Astrocyte of the cerebellum (primary cell): ENCODE results near the gene ERCC5.

Experiments
- DNase-seq: peaks from one replicate; pipeline ENCODE4 v3.0.0-alpha.2; 2011; ENCODE audit warnings: low read depth
- H3K4me3 ChIP-seq: 2 replicates; pipeline ENCODE4 v1.5.1; 2011; ENCODE audit warnings: mild to moderate bottlenecking, low read depth, low read length, moderate library complexity
- in situ Hi-C: cut with HindIII; loops from 2 replicates; pipeline ENCODE4 v1.10.0; 2017; ENCODE audit warnings: low sequenced_read_pairs
- TF ChIP-seq, protein P1 (sequence below): IDR thresholded peaks from 2 replicates; pipeline ENCODE4 v1.5.1; 2012; ENCODE audit warnings: low read length, low read depth, moderate library complexity, mild to moderate bottlenecking; ENCODE audit errors: missing control alignments

ERCC5 gene

DNA sequence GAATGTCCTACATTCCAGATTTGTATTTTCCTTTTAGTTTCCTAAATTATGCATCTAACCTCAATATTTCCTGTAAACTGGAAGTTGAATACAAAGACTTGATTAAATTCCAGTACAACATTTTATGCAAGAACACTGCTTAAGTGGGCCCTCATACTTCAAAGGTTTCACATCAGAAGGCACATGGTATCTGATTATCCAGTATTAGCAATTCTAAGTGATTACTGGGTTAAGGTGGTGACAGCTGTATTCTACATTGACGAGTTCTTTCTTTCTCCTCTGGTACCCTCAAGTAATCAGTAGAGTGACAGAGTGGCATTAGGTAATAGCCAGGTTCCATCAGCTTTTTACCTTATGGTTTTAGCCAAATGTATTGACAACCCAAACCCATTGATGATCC lies 28.6 kb upstream of the ERCC5 start:
- H3K4me3 ChIP-seq = no peak overlapping the region
- in situ Hi-C loops = no loop called here
- TF ChIP-seq, protein P1, sequence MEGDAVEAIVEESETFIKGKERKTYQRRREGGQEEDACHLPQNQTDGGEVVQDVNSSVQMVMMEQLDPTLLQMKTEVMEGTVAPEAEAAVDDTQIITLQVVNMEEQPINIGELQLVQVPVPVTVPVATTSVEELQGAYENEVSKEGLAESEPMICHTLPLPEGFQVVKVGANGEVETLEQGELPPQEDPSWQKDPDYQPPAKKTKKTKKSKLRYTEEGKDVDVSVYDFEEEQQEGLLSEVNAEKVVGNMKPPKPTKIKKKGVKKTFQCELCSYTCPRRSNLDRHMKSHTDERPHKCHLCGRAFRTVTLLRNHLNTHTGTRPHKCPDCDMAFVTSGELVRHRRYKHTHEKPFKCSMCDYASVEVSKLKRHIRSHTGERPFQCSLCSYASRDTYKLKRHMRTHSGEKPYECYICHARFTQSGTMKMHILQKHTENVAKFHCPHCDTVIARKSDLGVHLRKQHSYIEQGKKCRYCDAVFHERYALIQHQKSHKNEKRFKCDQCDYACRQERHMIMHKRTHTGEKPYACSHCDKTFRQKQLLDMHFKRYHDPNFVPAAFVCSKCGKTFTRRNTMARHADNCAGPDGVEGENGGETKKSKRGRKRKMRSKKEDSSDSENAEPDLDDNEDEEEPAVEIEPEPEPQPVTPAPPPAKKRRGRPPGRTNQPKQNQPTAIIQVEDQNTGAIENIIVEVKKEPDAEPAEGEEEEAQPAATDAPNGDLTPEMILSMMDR = no peak
- no peak for DNase-seq

DNA sequence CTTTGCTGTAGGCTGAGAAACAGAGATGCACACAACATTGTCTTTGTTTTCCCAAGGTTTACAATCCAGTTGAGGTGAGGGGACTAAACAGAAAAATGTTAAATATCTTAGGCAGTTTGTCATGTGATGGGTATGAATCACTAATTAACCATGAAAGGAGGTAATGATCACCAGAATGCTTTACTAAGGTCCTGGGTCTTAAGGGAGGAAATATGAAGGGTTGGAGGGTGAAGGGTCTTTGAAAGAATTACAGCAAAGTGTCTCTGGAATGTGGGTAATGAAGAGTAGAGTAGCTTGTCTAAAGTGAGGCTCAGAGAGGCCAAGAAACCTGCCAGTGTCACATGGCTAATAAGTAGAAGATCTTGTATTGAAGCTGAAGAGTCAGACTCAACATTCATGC lies 27.9 kb upstream of the ERCC5 start:
- in situ Hi-C loops = no loop called here
- peak; percentile 33 for DNase-seq
- TF ChIP-seq, protein P1 = no peak
- H3K4me3 ChIP-seq = no peak overlapping the region

DNA sequence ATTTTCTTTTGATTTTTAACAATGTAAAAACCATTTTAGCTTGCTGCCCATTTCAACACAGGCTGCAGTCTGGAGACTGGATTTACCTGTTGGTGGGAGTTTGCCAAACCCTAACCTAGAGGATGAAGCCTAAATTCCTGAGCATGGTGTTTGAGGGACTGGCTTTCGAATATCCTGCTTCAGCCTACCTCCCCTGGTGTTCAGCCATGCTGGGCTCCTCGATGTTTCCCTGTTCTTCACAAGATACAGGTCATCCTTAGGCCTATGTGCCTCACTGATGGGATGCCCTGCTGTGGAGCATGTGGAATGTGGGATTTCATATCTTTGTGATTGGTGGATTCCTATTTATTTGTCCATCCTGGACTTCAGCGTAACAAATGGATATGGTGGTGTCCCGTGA lies 20.4 kb upstream of the ERCC5 start:
- H3K4me3 ChIP-seq = no peak overlapping the region
- in situ Hi-C loops = no loop called here
- TF ChIP-seq, protein P1 = no peak
- DNase-seq = no peak

- peak; percentile 93 for DNase-seq
- peak overlapping the region; percentile 29 for H3K4me3 ChIP-seq
- in situ Hi-C loops = no loop called here
- TF ChIP-seq, protein P1 = no peak
These were observed 19.7 kb upstream of the ERCC5 start for GRCh38 chr13:102825921-102826706.

GRCh38 chr13:102830646-102831045 lies 15.2 kb upstream of the ERCC5 start:
- TF ChIP-seq, protein P1 = no peak
- in situ Hi-C loops = no loop called here

DNA sequence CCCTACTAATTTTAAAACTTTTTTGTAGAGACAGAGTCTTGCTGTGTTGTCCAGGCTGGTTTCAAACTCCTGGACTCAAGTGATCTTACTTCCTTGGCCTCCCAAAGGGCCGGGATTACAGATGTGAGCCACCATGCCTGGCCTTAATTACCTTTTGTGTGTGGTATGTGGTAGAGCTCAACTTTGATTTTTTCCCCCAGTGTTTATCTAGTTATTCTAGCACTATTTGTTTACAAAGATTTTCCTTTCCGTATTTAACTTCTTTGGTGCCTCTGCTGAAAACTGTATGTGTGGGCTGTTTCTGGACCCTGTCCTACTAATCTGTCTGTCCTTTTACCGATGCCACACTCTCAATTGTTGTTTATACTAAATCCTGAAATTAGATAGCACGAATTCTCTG lies 9.4 kb upstream of the ERCC5 start:
- in situ Hi-C loops = no loop called here

More at GRCh38 chr13:102830646-102831045, 15.2 kb upstream of the ERCC5 start:
- no peak overlapping the region for H3K4me3 ChIP-seq
- no peak for DNase-seq

More for the DNA sequence above, 9.4 kb upstream of the ERCC5 start:
- no peak overlapping the region for H3K4me3 ChIP-seq
- TF ChIP-seq, protein P1 = no peak
- DNase-seq = no peak
